NCI-H2107 treated with DMSO at 0.1 percent for 48 hours (cell line): ENCODE data around the gene SLMAP.

ENCODE experiments used
- DNase-seq: peaks from one replicate; lab custom pipeline; 2025; ENCODE audit not compliant: unreplicated experiment; lab: John Stamatoyannopoulos, UW

The SLMAP gene

DNA sequence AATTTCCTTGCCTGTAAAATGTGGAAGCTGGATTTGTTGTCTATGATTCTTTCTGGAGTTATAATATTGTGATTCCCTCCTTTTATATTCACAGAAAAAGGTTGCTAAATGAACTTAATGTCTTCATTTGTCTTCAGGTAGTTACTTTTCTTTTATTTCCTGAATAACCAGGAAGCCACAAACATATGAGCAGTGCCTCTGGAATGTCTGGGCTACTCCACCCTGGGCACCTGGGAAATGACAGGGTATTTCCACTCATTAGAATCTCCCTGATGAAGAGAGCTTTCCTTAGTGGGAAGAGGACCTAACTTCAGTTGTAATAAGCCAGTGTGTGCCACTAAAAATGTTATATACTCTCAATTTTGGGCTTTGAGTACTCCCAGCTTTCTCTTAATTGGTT, 3.8 kb upstream of the SLMAP start:
- no peak for DNase-seq

DNA sequence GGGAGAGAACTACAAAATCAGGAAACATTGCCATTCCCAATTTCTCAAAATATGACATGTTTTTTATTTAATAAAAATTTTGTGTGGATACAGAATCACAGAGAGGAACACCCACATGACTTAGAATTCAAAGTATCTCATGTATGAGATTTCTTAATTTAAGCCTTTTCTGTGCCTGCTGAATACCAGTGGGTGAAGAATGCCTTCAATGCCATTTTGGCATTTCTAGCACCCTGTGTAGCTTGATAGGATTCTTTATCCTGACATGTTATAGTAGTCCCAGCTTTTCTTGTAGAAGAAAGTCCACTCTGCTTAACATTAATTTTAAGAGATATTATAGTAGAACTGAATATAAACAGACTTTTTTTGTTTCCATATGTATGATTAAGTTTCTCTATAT, 3.1 kb upstream of the SLMAP start:
- DNase-seq, result no peak

DNA sequence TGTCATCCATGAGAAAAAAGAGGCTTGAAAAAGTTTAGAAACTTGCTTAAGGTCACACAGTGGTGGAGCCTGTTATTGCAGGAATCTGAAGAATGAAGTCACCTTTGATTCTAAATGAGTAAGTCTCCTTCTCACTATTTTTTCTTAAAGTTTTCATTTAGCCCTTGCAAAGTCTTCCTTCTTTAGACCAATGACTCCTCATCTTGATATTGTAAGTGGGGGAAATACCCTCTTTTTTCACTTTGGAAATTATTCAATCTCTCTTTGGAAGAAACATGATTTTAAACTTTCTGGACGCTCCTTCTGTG, 787 bp upstream of the SLMAP start:
- DNase-seq, result no peak

DNA sequence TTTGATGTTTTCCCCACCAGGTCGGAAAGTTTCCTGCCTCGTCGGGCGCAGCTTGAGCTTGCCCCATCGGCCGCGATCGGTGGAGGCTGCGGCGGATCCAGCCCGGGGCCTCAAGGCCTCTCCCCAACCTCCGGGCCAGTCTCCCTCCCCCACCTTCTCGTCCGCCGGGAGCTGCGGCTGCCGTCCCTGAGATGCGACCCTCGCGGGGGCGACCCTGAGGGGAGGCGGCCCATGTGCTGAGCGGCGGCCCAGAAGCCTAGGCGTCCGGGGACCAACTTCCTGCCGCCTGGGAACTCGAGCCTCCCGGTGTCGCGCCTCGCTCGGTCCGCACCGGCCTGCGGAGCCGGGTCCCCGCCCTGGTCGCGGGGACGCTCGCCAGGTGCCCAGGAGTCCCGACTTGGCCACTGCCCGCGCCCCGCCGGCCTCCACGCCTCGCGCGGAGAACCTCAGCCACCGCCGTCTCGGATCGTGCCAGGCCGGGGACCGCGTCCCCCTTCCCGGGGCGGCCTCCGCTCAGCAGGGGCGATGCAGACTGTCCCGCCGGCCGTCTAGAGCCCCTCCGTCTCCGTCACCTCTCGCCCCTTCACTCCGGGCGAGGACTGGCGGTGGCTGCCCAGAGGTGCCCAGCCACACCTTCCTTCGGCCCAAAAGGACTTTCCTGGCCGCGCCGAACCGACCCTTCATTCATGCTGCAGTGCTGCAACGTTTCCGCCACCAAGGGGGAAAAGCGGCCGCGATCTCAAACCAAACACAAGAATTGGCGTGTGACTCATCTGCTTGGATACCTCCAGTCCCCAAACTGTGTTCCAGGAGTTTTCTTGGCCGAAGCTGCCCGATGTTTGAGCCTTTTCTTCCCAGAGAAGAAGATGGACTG, 656 bp downstream of the SLMAP start:
- DNase-seq, result no peak

DNA sequence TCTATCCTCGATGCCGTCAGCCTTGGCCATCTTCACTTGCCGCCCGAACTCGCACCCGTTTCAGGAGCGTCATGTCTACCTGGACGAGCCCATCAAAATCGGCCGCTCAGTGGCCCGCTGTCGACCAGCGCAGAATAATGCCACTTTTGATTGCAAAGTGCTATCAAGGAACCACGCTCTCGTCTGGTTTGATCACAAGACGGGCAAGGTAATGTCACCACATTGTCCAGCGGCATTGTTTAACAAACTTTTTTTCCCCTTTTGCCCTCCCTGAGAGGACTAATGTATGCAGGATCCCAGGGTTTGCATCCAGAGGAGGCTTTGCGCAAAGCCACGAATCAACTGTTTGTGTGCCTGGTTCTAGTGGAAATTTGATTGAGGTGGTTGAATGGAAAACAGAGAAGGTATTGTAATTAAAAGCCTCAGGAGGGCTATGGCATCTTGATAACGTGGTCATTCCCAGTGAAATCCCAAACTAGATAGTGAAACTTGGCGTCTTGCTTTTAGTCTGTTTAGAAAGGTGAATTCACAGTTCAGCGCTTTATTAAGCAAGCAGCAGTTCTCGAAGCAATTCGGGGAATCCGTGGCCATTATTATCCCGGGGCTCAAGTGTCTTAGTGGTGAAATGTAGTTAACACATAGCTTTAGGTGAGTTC, 1.7 kb downstream of the SLMAP start:
- DNase-seq, result no peak

- DNase-seq, result no peak
Measured at GRCh38 chr3:57758686-57759085, 2.6 kb downstream of the SLMAP start.

GRCh38 chr3:57764794-57765193, 8.7 kb downstream of the SLMAP start:
- DNase-seq, result no peak

GRCh38 chr3:57768595-57768994, 12.5 kb downstream of the SLMAP start:
- DNase-seq, result no peak

DNA sequence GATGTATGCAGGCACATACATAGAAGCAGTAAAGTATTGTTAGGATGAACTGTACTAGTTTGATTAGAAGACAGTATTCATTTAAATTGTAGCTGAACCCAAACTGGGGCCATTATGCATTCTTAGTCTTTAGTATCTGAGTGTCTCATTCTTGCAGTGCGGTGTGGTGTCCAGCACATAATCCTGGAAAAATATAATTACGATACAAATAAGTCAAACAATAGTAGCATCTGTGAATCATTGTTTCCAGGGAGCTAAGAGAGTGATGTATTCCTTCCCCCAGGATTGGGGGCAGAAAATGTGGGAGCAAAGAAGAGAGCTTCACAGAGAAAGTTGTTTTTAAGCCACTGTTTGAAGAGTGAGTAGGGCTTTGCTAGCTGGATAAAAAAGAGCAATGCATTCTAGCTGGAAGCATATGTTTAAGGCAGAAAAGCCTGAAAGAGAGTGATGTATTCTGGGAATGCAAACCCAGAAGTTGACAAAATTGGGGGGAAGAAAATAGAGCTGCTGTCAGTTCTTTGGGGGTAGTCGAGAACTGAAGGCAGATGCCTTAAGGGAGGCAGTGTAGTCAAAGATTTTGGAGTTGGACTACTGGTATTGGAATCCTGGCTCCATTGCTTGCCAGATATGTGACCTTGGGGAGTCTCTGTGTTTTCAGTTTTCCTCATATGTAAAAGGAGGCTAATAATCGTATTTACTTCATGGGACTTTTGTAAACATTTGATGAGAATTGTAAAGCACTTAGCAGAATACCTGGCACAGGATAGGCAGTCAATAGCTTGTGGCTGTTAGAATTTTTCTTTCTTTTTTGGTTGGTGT, 14.1 kb downstream of the SLMAP start:
- no peak for DNase-seq

- no peak for DNase-seq
Measured at GRCh38 chr3:57772251-57772650, 16.1 kb downstream of the SLMAP start.

- no peak for DNase-seq
Measured at GRCh38 chr3:57777774-57778173, 21.7 kb downstream of the SLMAP start.

- DNase-seq, result no peak
Measured at GRCh38 chr3:57778494-57778893, 22.4 kb downstream of the SLMAP start.

DNA sequence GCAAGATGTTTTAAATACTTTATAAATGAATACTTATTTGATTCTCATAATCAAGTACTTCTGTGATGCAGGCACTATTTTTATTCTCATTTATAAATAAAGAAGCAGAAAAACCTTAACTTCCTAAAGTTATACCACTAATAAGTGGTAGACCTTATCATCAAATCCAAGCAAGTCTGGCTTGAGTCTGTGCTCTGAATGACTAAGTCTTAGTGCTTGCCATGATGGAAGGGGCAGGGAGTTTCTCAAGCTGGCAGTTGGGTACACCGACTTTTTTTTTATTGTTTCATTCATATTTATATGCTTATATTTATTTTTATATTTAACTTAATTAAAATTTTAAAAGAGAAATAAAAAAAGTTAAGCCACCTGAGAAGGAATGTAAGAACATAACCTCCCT, 23.6 kb downstream of the SLMAP start:
- no peak for DNase-seq

DNA sequence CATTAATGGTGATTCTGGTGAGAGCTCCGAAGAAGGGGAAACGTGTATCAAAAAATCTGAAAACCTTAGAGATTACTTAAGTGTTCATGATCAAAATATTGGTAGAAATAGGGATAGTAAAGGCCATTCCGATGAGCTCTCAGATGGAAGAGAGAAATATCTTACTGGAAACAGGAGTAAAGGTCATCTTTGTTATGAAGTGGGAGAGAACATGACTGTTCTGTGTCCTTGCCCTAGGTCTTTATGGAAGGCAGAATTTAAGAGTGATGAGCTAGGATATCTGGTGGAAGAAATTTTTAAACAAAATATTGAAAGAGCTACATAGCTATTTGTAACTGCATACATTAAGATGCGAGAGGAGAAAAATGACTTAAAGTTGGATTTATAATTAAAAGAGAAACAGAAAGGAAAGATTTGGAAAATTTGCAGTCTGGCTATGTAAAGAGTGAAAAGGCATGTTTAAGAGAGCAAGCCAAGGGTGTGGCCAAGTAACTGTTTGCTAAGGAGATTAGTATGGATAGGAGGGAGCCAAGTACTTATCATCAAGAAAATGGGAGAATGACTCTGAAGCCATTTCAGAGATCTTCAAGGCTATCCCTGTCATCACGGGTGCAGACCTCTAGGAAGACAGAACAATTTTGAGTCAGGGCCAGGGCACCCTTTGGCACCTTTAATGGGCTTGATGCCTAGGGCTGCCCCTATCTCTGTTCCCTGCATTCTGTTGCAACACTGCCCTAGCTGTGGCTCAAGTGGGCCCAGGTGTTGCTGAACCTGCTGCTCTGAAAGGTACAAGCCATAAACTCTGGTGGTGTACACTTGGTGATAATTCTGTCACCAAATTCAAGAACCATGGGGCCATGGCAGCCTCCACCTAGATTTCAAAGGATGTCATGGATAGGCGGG, 27.3 kb downstream of the SLMAP start:
- DNase-seq, result no peak

DNA sequence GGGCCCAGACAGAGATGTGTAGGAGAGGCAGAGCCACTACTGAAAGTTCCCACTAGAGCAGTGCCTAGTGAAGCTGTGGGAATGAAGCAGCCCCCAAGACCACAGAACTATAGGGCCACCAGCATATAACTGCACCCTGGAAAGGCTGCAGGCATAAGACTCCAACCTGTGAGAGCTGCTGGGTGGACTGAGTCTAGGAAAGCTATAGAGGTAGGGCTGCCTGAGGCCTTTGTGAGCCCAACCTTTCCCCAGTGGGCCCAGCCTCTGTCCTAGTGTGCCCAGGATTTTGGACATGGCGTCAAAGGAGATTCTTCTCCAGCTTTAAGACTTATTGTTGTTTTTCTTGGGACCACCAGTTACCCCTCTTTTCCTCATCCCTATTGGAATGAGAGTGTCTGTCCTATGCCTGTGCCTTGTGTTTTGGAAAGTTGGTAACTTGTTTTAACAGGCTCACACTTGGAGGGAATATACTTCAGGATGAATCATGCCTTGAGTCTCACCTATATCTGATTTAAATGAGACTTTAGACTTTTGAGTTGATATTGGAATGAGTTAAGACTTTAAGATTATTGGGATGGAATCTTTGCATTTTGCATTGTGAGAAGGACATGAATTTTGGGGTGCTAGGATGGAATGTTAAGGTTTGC, 28.1 kb downstream of the SLMAP start:
- no peak for DNase-seq

GRCh38 chr3:57785446-57785845, 29.3 kb downstream of the SLMAP start:
- no peak for DNase-seq

DNA sequence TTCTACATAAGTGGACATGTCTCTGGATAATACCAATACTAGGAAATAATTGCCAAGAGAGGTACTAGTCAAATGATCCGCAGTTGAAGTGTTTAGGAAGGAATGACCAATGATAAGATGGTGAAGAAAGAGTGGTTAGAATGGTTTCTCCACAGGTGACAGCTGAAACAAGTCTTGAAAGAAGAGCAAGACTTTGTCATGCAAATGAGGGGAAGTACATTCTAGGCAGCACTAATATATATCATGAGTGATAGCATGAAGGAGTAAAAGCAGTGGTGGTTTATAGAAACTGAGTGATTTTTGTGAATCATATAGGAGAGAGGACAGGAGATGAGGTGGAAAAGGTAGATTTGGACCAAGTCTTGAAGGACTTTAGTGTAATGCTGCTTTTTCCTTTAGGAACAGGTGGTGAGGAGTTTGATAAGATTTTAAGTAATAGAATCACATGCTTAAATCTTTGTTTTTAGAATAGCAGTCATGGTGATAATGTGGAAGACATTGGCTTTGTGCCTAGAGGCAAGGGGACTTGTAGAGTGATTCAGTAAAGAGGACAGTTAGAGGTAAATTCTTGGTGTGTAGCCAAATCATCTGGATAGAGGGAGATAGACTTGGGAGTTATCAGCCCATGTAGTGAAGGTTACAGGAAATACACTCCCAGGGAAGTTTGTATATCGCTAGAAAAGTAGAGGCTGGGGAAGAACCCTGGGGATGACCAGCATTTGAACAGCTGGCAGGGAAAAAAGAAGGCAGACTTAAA, 31.9 kb downstream of the SLMAP start:
- no peak for DNase-seq

DNA sequence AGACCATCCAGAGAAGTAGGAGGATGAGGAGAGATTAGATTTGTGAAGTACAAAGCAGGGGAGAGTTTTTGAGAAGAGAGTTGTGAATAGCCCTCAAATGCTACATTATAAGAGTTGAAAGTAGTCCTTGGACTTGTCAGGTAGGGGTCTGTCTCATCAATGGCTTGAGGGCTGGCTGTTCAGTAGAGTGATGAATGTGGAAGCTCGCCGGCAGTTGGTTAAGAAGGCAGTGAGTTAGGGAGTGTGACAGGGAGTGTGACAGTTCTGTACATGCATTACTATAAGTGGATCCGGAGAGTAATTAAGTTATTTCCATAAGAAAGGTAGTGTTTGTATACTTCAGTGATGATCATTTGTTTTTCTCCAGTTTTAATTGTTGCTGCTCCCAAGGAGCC, 32.5 kb downstream of the SLMAP start:
- no peak for DNase-seq

DNA sequence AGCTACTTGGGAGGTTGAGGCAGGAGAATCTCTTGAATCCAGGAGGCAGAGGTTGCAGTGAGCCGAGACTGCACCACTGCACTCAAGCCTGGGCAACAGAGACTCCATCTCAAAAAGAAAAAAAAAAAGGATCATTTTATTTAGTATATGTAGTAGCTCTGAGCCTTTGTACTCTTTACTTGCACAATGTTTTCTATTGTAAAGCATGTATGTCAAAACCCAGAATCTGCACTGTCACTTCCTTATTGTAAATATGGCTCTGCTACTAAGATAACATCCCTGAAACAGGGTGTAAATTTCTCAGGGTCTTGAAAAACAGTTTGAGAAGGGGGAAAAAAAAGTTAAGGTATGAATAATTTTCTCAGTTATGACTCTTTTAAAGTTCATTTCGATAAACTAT, 35.1 kb downstream of the SLMAP start:
- DNase-seq, result no peak

GRCh38 chr3:57792198-57792597, 36.1 kb downstream of the SLMAP start:
- DNase-seq, result no peak
